HEK293 (cell line): ENCODE results near the gene SYNDIG1.

Experiments
- CTCF ChIA-PET: fragments of 350-600 bp; formaldehyde crosslinking; extraction: SDS; loops from one replicate; lab custom pipeline; 2021; ENCODE audit warnings: antibody characterized with exemption; lab: Yijun Ruan, JAX
- POLR2A ChIA-PET: fragments of 300-600 bp; formaldehyde crosslinking; extraction: SDS; loops from one replicate; lab custom pipeline; 2020; ENCODE audit warnings: antibody characterized with exemption, inconsistent platforms; lab: Yijun Ruan, JAX
- H3K27ac ChIP-seq: fragments of 200-500 bp; sonication (Bioruptor generic); 2 replicates; pipeline ENCODE4 v1.5.1; 2014; ENCODE audit warnings: low read depth, low read length, control low read depth, inconsistent platforms; ENCODE audit errors: extremely low read depth
- H3K36me3 ChIP-seq, 2 experiments: fragments of 200-500 bp in 1 of 2; sonication (Bioruptor generic) in 1 of 2; 1 replicate in 1 of 2; 2 replicates in 1 of 2; pipeline ENCODE4 v1.5.1; 2014 to 2017; ENCODE audit warnings: inconsistent platforms in 2 of 2, low read length in 2 of 2; ENCODE audit not compliant: control insufficient read depth in 2 of 2, insufficient read depth in 1 of 2
- H3K4me1 ChIP-seq: fragments of 200-500 bp; sonication (Bioruptor generic); 2 replicates; pipeline ENCODE4 v1.5.1; 2014; ENCODE audit warnings: mild to moderate bottlenecking, low read length, inconsistent platforms; ENCODE audit not compliant: control insufficient read depth, insufficient read depth
- H3K4me3 ChIP-seq: 2 replicates; pipeline ENCODE4 v1.5.1; 2011; ENCODE audit warnings: low read depth, mild to moderate bottlenecking, control low read depth, low read length, moderate library complexity
- H3K9me3 ChIP-seq: fragments of 200-500 bp; sonication (Bioruptor generic); 2 replicates; pipeline ENCODE4 v1.5.1; 2014; ENCODE audit warnings: low read depth, low read length, inconsistent platforms; ENCODE audit not compliant: control insufficient read depth, insufficient read depth
- OSR2 ChIP-seq: fragments of 450-650 bp; formaldehyde crosslinking; IDR thresholded peaks from 2 replicates; pipeline ENCODE4 v1.5.1; 2016; ENCODE audit warnings: missing biosample characterization, missing genetic modification characterization
- PRDM6 ChIP-seq: fragments of 450-650 bp; formaldehyde crosslinking; IDR thresholded peaks from 2 replicates; pipeline ENCODE4 v1.5.1; 2017; ENCODE audit warnings: missing biosample characterization, missing genetic modification characterization
- REST ChIP-seq: fragments of 450-650 bp; formaldehyde crosslinking; IDR thresholded peaks from 2 replicates; pipeline ENCODE4 v1.5.1; 2016; ENCODE audit warnings: missing biosample characterization, missing genetic modification characterization
- ZBTB1 ChIP-seq: fragments of 450-650 bp; formaldehyde crosslinking; IDR thresholded peaks from 2 replicates; pipeline ENCODE4 v1.5.1; 2016; ENCODE audit warnings: missing biosample characterization, missing genetic modification characterization
- ZNF138 ChIP-seq: fragments of 450-650 bp; formaldehyde crosslinking; IDR thresholded peaks from 2 replicates; pipeline ENCODE4 v1.5.1; 2016; ENCODE audit warnings: missing biosample characterization, missing genetic modification characterization, borderline replicate concordance
- ZNF140 ChIP-seq: fragments of 450-650 bp; formaldehyde crosslinking; IDR thresholded peaks from 2 replicates; pipeline ENCODE4 v1.5.1; 2016; ENCODE audit warnings: missing biosample characterization, missing genetic modification characterization
- ZNF174 ChIP-seq: fragments of 450-650 bp; formaldehyde crosslinking; IDR thresholded peaks from 2 replicates; pipeline ENCODE4 v1.5.0; 2017; ENCODE audit warnings: missing biosample characterization, mild to moderate bottlenecking, missing genetic modification characterization
- ZNF366 ChIP-seq: fragments of 450-650 bp; formaldehyde crosslinking; conservative IDR thresholded peaks from 2 replicates; pipeline ENCODE4 v1.5.1; 2016; ENCODE audit warnings: missing biosample characterization, missing genetic modification characterization
- ZNF404 ChIP-seq: fragments of 450-650 bp; formaldehyde crosslinking; IDR thresholded peaks from 2 replicates; pipeline ENCODE4 v1.5.1; 2017; ENCODE audit warnings: missing biosample characterization, missing genetic modification characterization
- ZNF510 ChIP-seq: fragments of 450-650 bp; formaldehyde crosslinking; IDR thresholded peaks from 2 replicates; pipeline ENCODE4 v1.5.1; 2018; ENCODE audit warnings: mild to moderate bottlenecking, missing genetic modification characterization, missing biosample characterization; ENCODE audit not compliant: insufficient replicate concordance
- ZNF544 ChIP-seq: fragments of 450-650 bp; formaldehyde crosslinking; IDR thresholded peaks from 2 replicates; pipeline ENCODE4 v1.5.0; 2017; ENCODE audit warnings: missing biosample characterization, missing genetic modification characterization
- ZNF623 ChIP-seq: fragments of 450-650 bp; formaldehyde crosslinking; IDR thresholded peaks from 2 replicates; pipeline ENCODE4 v1.5.1; 2016; ENCODE audit warnings: missing biosample characterization, missing genetic modification characterization
- ZNF670 ChIP-seq: fragments of 450-650 bp; formaldehyde crosslinking; IDR thresholded peaks from 2 replicates; pipeline ENCODE4 v1.5.1; 2016; ENCODE audit warnings: missing biosample characterization, missing genetic modification characterization, low read depth
- TF ChIP-seq, protein P1 (sequence below): fragments of 450-650 bp; formaldehyde crosslinking; IDR thresholded peaks from 2 replicates; pipeline ENCODE4 v1.5.1; 2016; ENCODE audit warnings: missing biosample characterization, missing genetic modification characterization, borderline replicate concordance

SYNDIG1 gene

GRCh38 chr20:24670981-24671380 lies 201.6 kb downstream of the SYNDIG1 start:
- Histone ChIP-seq H3K36me3 (no peaks in the 10 kb centered on the region), H3K27ac (no peak overlapping the region), H3K4me1 (no peaks in the 10 kb centered on the region), H3K4me3 (no peak overlapping the region), H3K9me3 (no peaks in the 10 kb centered on the region)
- TF ChIP-seq ZNF623 (tag by site-specific recombination): no peak
- no peak for TF ChIP-seq ZNF140
- no peak for TF ChIP-seq PRDM6 (tag by site-specific recombination)
- no peak for TF ChIP-seq ZNF174 (tag by site-specific recombination)
- TF ChIP-seq ZNF510 (tag by site-specific recombination): no peak
- TF ChIP-seq REST (tag by site-specific recombination): no peak
- TF ChIP-seq ZNF670 (tag by site-specific recombination): no peak
- TF ChIP-seq ZNF138 (tag by site-specific recombination): no peak
- TF ChIP-seq, protein P1, sequence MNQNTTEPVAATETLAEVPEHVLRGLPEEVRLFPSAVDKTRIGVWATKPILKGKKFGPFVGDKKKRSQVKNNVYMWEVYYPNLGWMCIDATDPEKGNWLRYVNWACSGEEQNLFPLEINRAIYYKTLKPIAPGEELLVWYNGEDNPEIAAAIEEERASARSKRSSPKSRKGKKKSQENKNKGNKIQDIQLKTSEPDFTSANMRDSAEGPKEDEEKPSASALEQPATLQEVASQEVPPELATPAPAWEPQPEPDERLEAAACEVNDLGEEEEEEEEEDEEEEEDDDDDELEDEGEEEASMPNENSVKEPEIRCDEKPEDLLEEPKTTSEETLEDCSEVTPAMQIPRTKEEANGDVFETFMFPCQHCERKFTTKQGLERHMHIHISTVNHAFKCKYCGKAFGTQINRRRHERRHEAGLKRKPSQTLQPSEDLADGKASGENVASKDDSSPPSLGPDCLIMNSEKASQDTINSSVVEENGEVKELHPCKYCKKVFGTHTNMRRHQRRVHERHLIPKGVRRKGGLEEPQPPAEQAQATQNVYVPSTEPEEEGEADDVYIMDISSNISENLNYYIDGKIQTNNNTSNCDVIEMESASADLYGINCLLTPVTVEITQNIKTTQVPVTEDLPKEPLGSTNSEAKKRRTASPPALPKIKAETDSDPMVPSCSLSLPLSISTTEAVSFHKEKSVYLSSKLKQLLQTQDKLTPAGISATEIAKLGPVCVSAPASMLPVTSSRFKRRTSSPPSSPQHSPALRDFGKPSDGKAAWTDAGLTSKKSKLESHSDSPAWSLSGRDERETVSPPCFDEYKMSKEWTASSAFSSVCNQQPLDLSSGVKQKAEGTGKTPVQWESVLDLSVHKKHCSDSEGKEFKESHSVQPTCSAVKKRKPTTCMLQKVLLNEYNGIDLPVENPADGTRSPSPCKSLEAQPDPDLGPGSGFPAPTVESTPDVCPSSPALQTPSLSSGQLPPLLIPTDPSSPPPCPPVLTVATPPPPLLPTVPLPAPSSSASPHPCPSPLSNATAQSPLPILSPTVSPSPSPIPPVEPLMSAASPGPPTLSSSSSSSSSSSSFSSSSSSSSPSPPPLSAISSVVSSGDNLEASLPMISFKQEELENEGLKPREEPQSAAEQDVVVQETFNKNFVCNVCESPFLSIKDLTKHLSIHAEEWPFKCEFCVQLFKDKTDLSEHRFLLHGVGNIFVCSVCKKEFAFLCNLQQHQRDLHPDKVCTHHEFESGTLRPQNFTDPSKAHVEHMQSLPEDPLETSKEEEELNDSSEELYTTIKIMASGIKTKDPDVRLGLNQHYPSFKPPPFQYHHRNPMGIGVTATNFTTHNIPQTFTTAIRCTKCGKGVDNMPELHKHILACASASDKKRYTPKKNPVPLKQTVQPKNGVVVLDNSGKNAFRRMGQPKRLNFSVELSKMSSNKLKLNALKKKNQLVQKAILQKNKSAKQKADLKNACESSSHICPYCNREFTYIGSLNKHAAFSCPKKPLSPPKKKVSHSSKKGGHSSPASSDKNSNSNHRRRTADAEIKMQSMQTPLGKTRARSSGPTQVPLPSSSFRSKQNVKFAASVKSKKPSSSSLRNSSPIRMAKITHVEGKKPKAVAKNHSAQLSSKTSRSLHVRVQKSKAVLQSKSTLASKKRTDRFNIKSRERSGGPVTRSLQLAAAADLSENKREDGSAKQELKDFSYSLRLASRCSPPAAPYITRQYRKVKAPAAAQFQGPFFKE (tag by site-specific recombination): no peak
- no peak for TF ChIP-seq ZNF366 (tag by site-specific recombination)
- no peak for TF ChIP-seq ZNF544 (tag by site-specific recombination)
- no peak for TF ChIP-seq OSR2 (tag by site-specific recombination)
- TF ChIP-seq ZBTB1 (tag by site-specific recombination): no peak
- TF ChIP-seq ZNF404 (tag by site-specific recombination): no peak
- CTCF ChIA-PET: no interaction called here
- POLR2A ChIA-PET: no interaction called here
